Measurements from ENCODE around the gene TEAD1. TPM values are rescaled to one million over a fixed set of nuclear protein-coding genes. Genes with fewer than 3 reads are reported as not detected.

TEAD1 gene
- total RNA-seq, 4 donors from 2014 or later, result 71.5 to 109 (median 88.5) TPM

GRCh38 chr11:12840871-12841660 is 166.8 kb downstream of the TEAD1 start:
- Histone ChIP-seq H3K27ac (no peak overlapping the region), H3K4me3 (replicated peaks in 1 of 3) (no peak overlapping the region), H3K27me3 (no peaks in the 10 kb centered on the region), H3K36me3 (no peaks in the 10 kb centered on the region), H3K9me3 (no peaks in the 10 kb centered on the region), H3K4me1 (peaks cover 10 to 28% of the 10 kb centered on the region in 2 donors)
- no peak for TF ChIP-seq CTCF (IDR thresholded peaks at IDR 0.05)
- TF ChIP-seq POLR2A (IDR thresholded peaks at IDR 0.05), result no peak
- DNase-seq, result no peak
- intact Hi-C loops (cut with DNase I), result no loop called here
- 82 to 84% methylated on average over 6 of the region's 6 CpGs for WGBS, 2 donors

GRCh38 chr11:12841946-12842630 is 167.9 kb downstream of the TEAD1 start:
- TF ChIP-seq POLR2A (IDR thresholded peaks at IDR 0.05), result no peak
- TF ChIP-seq CTCF (IDR thresholded peaks at IDR 0.05), result no peak
- H3K9me3 ChIP-seq, result no peaks in the 10 kb centered on the region
- peak overlapping the region in 1 of 3 donors; percentile 26 for H3K27ac ChIP-seq
- intact Hi-C loops (cut with DNase I), result no loop called here
- no peak overlapping the region for H3K4me3 ChIP-seq (replicated peaks in 1 of 3)
- H3K27me3 ChIP-seq, result no peaks in the 10 kb centered on the region
- H3K4me1 ChIP-seq, result peaks cover 10 to 39% of the 10 kb centered on the region in 2 donors
- peak; percentile 54 to 59 for DNase-seq
- WGBS, 2 donors, result 16 to 18% methylated on average over 9 of the region's 9 CpGs
- H3K36me3 ChIP-seq, result no peaks in the 10 kb centered on the region

- intact Hi-C loops (cut with DNase I), result no loop called here
- Histone ChIP-seq H3K27me3 (no peaks in the 10 kb centered on the region), H3K9me3 (no peaks in the 10 kb centered on the region), H3K27ac (no peak overlapping the region), H3K4me1 (peaks cover 10 to 40% of the 10 kb centered on the region in 2 donors), H3K4me3 (replicated peaks in 1 of 3) (no peak overlapping the region), H3K36me3 (no peaks in the 10 kb centered on the region)
- DNase-seq, result peak in 1 of 2 donors; percentile 22
- TF ChIP-seq POLR2A (IDR thresholded peaks at IDR 0.05) (no peak), CTCF (IDR thresholded peaks at IDR 0.05) (no peak)
- 73 to 75% methylated on average over 6 of the region's 6 CpGs for WGBS, 2 donors
Observed at GRCh38 chr11:12842933-12843636, 168.9 kb downstream of the TEAD1 start.

GRCh38 chr11:12845163-12845562 is 170.9 kb downstream of the TEAD1 start:
- Histone ChIP-seq H3K27me3 (no peaks in the 10 kb centered on the region), H3K36me3 (no peaks in the 10 kb centered on the region), H3K4me3 (replicated peaks in 1 of 3) (no peak overlapping the region), H3K4me1 (peaks cover 10 to 44% of the 10 kb centered on the region in 2 donors), H3K9me3 (no peaks in the 10 kb centered on the region), H3K27ac (no peak overlapping the region)
- no peak for DNase-seq
- intact Hi-C loops (cut with DNase I), result no loop called here
- 84 to 88% methylated on average over 6 of the region's 6 CpGs for WGBS, 2 donors
- no peak for TF ChIP-seq POLR2A (IDR thresholded peaks at IDR 0.05)
- no peak for TF ChIP-seq CTCF (IDR thresholded peaks at IDR 0.05)
